Fibroblast of lung (primary cell): Measurements from ENCODE around the gene MACC1. TPM values are rescaled to one million over a fixed set of nuclear protein-coding genes. Genes with fewer than 3 reads are reported as not detected.

Experiments
- DNase-seq, 2 donors: peaks; one replicate each; pipeline versions ENCODE4 v3.0.0 to v3.0.0-alpha.2; 2010; ENCODE audit warnings: low read depth in 2 of 2
- H2AFZ ChIP-seq: 2 replicates; pipeline ENCODE4 v1.5.1; 2012; ENCODE audit warnings: low read length, control low read depth, inconsistent platforms
- H3K27ac ChIP-seq: 2 replicates; pipeline ENCODE4 v1.5.1; 2011; ENCODE audit warnings: low read length, control low read depth; ENCODE audit not compliant: insufficient read depth
- H3K27me3 ChIP-seq: 2 replicates; pipeline ENCODE4 v1.5.1; 2011; ENCODE audit warnings: mild to moderate bottlenecking, low read length; ENCODE audit not compliant: control insufficient read depth, insufficient read depth
- H3K36me3 ChIP-seq: 2 replicates; pipeline ENCODE4 v1.5.1; 2011; ENCODE audit warnings: low read length; ENCODE audit not compliant: control insufficient read depth, insufficient read depth
- H3K4me1 ChIP-seq: 2 replicates; pipeline ENCODE4 v1.5.1; 2011; ENCODE audit warnings: low read length; ENCODE audit not compliant: control insufficient read depth, insufficient read depth; ENCODE audit errors: extremely low read depth
- H3K4me2 ChIP-seq: 2 replicates; pipeline ENCODE4 v1.5.1; 2011; ENCODE audit warnings: low read length, control low read depth; ENCODE audit not compliant: insufficient read depth; ENCODE audit errors: extremely low read depth
- H3K4me3 ChIP-seq, 4 experiments: fragments of 200-600 bp in 1 of 4; sonication (generic) in 1 of 4; replicated peaks in 1 of 4; 2 replicates each; pipeline ENCODE4 v1.5.1; 2011 to 2016; ENCODE audit warnings: low read length in 4 of 4, low read depth in 3 of 4, mild to moderate bottlenecking in 3 of 4, control low read depth in 2 of 4, inconsistent platforms in 1 of 4, mixed read lengths in 1 of 4; ENCODE audit not compliant: insufficient read depth in 1 of 4; ENCODE audit errors: control extremely low read depth in 1 of 4
- H3K79me2 ChIP-seq: 2 replicates; pipeline ENCODE4 v1.5.1; 2012; ENCODE audit warnings: mild to moderate bottlenecking, low read length, inconsistent platforms; ENCODE audit not compliant: control insufficient read depth, insufficient read depth
- H3K9ac ChIP-seq: 2 replicates; pipeline ENCODE4 v1.5.1; 2011; ENCODE audit warnings: mild to moderate bottlenecking, low read length, control low read depth; ENCODE audit not compliant: insufficient read depth
- H3K9me3 ChIP-seq: 2 replicates; pipeline ENCODE4 v1.5.1; 2012; ENCODE audit warnings: low read depth, low read length; ENCODE audit not compliant: control insufficient read depth, insufficient read depth
- H4K20me1 ChIP-seq: 2 replicates; pipeline ENCODE4 v1.5.1; 2011; ENCODE audit warnings: low read length; ENCODE audit not compliant: control insufficient read depth, insufficient read depth; ENCODE audit errors: extremely low read depth
- EZH2 ChIP-seq: IDR thresholded peaks from 2 replicates; pipeline ENCODE4 v1.5.1; 2012; ENCODE audit warnings: low read length, control low read depth, mild to moderate bottlenecking; ENCODE audit errors: missing control alignments
- polyA plus RNA-seq, 2 donors: library from polyadenylated mRNA; depleted of rRNA in 1 of 2; stranded (reverse) in 1 of 2; unstranded in 1 of 2; fragments of >200 nt; gene quantifications; 2 replicates each; pipeline ENCODE4 v1.2.1, GENCODE V29; 2011 to 2012; ENCODE audit warnings: missing spikeins in 1 of 2
- total RNA-seq: library from RNA; depleted of rRNA; stranded (reverse); fragments of >200 nt; gene quantifications from 2 replicates; pipeline ENCODE4 v1.2.1, GENCODE V29; 2014
- TF ChIP-seq, protein P1 (sequence below), 2 donors: IDR thresholded peaks in 1 of 2; conservative IDR thresholded peaks in 1 of 2; 1 replicate in 1 of 2; 2 replicates in 1 of 2; pipeline ENCODE4 v1.5.1; 2011 to 2012; ENCODE audit warnings: low read length in 2 of 2, control low read depth in 1 of 2, inconsistent platforms in 1 of 2, low read depth in 1 of 2, mild to moderate bottlenecking in 1 of 2

The MACC1 gene
- total and polyA plus RNA-seq, 2 donors (not counting 1 experiment from before 2014, with no cell fraction given), result under 0.01 to 0.33 TPM

DNA sequence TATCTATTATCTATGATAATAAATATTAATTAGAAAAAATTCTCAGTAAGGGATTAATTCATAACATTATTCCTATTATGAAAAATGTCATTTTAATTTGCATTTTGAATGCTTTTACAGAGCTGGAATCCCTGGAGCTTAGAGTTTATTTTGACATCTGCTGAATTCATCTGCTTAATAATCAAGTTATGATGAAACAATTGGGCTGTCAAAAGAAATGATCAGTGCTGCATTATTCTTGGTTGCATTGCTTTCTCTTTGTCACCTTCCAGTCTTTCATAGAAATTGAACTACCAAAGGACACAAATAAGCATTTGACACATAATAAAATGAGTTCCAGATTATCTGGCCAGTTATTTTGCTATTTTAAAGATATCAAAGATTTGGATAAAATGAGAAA, 40.0 kb upstream of the MACC1 start:
- TF ChIP-seq, protein P1, sequence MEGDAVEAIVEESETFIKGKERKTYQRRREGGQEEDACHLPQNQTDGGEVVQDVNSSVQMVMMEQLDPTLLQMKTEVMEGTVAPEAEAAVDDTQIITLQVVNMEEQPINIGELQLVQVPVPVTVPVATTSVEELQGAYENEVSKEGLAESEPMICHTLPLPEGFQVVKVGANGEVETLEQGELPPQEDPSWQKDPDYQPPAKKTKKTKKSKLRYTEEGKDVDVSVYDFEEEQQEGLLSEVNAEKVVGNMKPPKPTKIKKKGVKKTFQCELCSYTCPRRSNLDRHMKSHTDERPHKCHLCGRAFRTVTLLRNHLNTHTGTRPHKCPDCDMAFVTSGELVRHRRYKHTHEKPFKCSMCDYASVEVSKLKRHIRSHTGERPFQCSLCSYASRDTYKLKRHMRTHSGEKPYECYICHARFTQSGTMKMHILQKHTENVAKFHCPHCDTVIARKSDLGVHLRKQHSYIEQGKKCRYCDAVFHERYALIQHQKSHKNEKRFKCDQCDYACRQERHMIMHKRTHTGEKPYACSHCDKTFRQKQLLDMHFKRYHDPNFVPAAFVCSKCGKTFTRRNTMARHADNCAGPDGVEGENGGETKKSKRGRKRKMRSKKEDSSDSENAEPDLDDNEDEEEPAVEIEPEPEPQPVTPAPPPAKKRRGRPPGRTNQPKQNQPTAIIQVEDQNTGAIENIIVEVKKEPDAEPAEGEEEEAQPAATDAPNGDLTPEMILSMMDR (conservative IDR thresholded peaks at IDR 0.05 in 1 of 2, IDR thresholded peaks at IDR 0.05 in 1 of 2; ENCODE audit: low read depth in 1 of 2, low read length in 2 of 2), result no peak
- TF ChIP-seq EZH2, result no peak
- H3K27ac ChIP-seq, result no peak overlapping the region
- no peak for DNase-seq

DNA sequence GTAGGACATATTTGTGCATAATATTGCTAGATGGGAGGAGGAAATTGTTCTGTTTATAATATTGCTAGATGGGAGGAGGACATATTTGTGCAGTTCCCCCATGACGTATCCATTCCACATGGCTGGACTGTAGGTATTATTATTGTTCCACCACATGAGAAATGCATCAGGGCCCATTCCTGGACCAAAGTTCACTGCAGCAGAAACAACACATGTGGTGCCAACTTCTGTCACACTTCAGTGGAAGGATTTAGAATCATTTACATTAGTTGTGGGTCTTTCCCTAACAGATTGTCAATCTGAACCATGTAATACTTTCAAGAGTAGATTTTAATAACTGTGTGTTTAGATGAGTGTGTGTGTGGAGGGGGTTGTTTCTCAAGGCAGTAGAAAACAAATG, 32.7 kb upstream of the MACC1 start:
- TF ChIP-seq, protein P1 (conservative IDR thresholded peaks at IDR 0.05 in 1 of 2, IDR thresholded peaks at IDR 0.05 in 1 of 2; ENCODE audit: low read depth in 1 of 2, low read length in 2 of 2), result no peak
- TF ChIP-seq EZH2, result no peak
- Histone ChIP-seq H3K4me1 (no peaks in the 10 kb centered on the region), H2AFZ (no peak overlapping the region), H3K36me3 (no peaks in the 10 kb centered on the region), H3K79me2 (no peaks in the 10 kb centered on the region), H3K4me2 (no peak overlapping the region), H4K20me1 (no peaks in the 10 kb centered on the region), H3K9ac (no peak overlapping the region), H3K9me3 (no peaks in the 10 kb centered on the region), H3K4me3 (no peak overlapping the region), H3K27me3 (no peaks in the 10 kb centered on the region), H3K27ac (no peak overlapping the region)
- DNase-seq, result peak in 1 of 2 donors; percentile 93

More for the DNA sequence above, 40.0 kb upstream of the MACC1 start:
- H3K4me3 ChIP-seq, result no peak overlapping the region
- no peak overlapping the region for H2AFZ ChIP-seq
- no peaks in the 10 kb centered on the region for H3K27me3 ChIP-seq
- H3K36me3 ChIP-seq, result no peaks in the 10 kb centered on the region
- H3K4me1 ChIP-seq, result no peaks in the 10 kb centered on the region
- no peaks in the 10 kb centered on the region for H4K20me1 ChIP-seq
- H3K79me2 ChIP-seq, result no peaks in the 10 kb centered on the region
- H3K9me3 ChIP-seq, result no peaks in the 10 kb centered on the region
- H3K4me2 ChIP-seq, result no peak overlapping the region
- H3K9ac ChIP-seq, result no peak overlapping the region

GRCh38 chr7:20249376-20249775, 32.2 kb upstream of the MACC1 start:
- no peak overlapping the region for H3K4me3 ChIP-seq
- H4K20me1 ChIP-seq, result no peaks in the 10 kb centered on the region
- H3K27ac ChIP-seq, result no peak overlapping the region
- no peak overlapping the region for H3K4me2 ChIP-seq
- no peaks in the 10 kb centered on the region for H3K27me3 ChIP-seq
- no peak for TF ChIP-seq EZH2
- TF ChIP-seq, protein P1 (conservative IDR thresholded peaks at IDR 0.05 in 1 of 2, IDR thresholded peaks at IDR 0.05 in 1 of 2; ENCODE audit: low read depth in 1 of 2, low read length in 2 of 2), result no peak
- no peaks in the 10 kb centered on the region for H3K36me3 ChIP-seq
- H2AFZ ChIP-seq, result no peak overlapping the region
- no peak for DNase-seq
- no peak overlapping the region for H3K9ac ChIP-seq
- H3K79me2 ChIP-seq, result no peaks in the 10 kb centered on the region
- no peaks in the 10 kb centered on the region for H3K4me1 ChIP-seq
- H3K9me3 ChIP-seq, result no peaks in the 10 kb centered on the region
